WTC11 (cell line): ENCODE measurements around the gene WDFY4.

ENCODE experiments used
- FOXJ3 ChIP-seq: sonication (generic); formaldehyde crosslinking; IDR thresholded peaks from 2 replicates; pipeline ENCODE4 v1.9.0; 2021; ENCODE audit warnings: missing genetic modification reagents, mild to moderate bottlenecking, borderline replicate concordance
- JUN ChIP-seq: sonication (generic); formaldehyde crosslinking; IDR thresholded peaks from 2 replicates; pipeline ENCODE4 v1.8.0; 2023; ENCODE audit warnings: mild to moderate bottlenecking, missing genetic modification reagents
- RORB ChIP-seq: fragments of 250-450 bp; sonication (Bioruptor Pico); IDR thresholded peaks from 2 replicates; pipeline ENCODE4 v1.9.0; 2021; ENCODE audit warnings: mild to moderate bottlenecking
- ZBTB21 ChIP-seq: sonication (generic); formaldehyde crosslinking; IDR thresholded peaks from 2 replicates; pipeline ENCODE4 v1.8.1; 2023; ENCODE audit warnings: mild to moderate bottlenecking, missing genetic modification reagents, borderline replicate concordance
- ZNF138 ChIP-seq: sonication (generic); formaldehyde crosslinking; conservative IDR thresholded peaks from 2 replicates; pipeline ENCODE4 v1.8.1; 2022; ENCODE audit warnings: mild to moderate bottlenecking, moderate library complexity, missing genetic modification reagents
- TF ChIP-seq, protein P1 (sequence below): fragments of 200-600 bp; IDR thresholded peaks from 2 replicates; pipeline ENCODE4 v1.8.0; 2022; ENCODE audit warnings: antibody characterized with exemption
- TF ChIP-seq, protein P2 (sequence below): sonication (generic); formaldehyde crosslinking; IDR thresholded peaks from 2 replicates; pipeline ENCODE4 v1.8.1; 2023; ENCODE audit warnings: mild to moderate bottlenecking, missing genetic modification reagents
- TF ChIP-seq, protein P3 (sequence below): sonication (generic); formaldehyde crosslinking; IDR thresholded peaks from 2 replicates; pipeline ENCODE4 v1.8.1; 2023; ENCODE audit warnings: mild to moderate bottlenecking, missing genetic modification reagents, moderate library complexity
- TF ChIP-seq, protein P4 (sequence below): sonication (generic); formaldehyde crosslinking; IDR thresholded peaks from 2 replicates; pipeline ENCODE4 v1.8.0; 2022; ENCODE audit warnings: mild to moderate bottlenecking, missing genetic modification reagents
- TF ChIP-seq, protein P5 (sequence below): sonication (generic); formaldehyde crosslinking; IDR thresholded peaks from 2 replicates; pipeline ENCODE4 v1.8.0; 2022; ENCODE audit warnings: mild to moderate bottlenecking, missing genetic modification reagents
- TF ChIP-seq, protein P6 (sequence below): sonication (generic); formaldehyde crosslinking; IDR thresholded peaks from 2 replicates; pipeline ENCODE4 v1.8.0; 2022; ENCODE audit warnings: mild to moderate bottlenecking, missing genetic modification reagents

DNA sequence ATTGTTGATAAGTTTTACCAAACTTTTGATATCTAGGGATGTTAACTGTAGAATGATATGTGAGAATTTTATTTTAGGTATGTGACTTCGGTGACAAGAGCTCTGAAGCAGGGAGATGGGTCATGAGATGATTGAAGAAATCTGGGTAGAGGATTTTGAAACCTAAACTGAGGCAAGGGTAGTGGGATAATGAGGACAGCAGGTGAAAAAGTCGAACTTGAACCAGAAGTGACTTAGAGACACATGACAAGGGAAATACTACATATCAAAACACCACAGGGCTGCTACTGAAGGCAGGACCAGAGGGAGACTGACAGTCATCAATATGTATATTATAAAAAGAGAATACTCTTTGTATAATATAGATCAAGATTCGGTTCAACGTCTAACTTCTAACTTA, 113.2 kb downstream of the WDFY4 start:
- TF ChIP-seq ZBTB21 (CRISPR knock-in tag) = no peak
- no peak for TF ChIP-seq JUN (CRISPR knock-in tag)
- TF ChIP-seq, protein P1, sequence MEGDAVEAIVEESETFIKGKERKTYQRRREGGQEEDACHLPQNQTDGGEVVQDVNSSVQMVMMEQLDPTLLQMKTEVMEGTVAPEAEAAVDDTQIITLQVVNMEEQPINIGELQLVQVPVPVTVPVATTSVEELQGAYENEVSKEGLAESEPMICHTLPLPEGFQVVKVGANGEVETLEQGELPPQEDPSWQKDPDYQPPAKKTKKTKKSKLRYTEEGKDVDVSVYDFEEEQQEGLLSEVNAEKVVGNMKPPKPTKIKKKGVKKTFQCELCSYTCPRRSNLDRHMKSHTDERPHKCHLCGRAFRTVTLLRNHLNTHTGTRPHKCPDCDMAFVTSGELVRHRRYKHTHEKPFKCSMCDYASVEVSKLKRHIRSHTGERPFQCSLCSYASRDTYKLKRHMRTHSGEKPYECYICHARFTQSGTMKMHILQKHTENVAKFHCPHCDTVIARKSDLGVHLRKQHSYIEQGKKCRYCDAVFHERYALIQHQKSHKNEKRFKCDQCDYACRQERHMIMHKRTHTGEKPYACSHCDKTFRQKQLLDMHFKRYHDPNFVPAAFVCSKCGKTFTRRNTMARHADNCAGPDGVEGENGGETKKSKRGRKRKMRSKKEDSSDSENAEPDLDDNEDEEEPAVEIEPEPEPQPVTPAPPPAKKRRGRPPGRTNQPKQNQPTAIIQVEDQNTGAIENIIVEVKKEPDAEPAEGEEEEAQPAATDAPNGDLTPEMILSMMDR = no peak
- TF ChIP-seq, protein P2, sequence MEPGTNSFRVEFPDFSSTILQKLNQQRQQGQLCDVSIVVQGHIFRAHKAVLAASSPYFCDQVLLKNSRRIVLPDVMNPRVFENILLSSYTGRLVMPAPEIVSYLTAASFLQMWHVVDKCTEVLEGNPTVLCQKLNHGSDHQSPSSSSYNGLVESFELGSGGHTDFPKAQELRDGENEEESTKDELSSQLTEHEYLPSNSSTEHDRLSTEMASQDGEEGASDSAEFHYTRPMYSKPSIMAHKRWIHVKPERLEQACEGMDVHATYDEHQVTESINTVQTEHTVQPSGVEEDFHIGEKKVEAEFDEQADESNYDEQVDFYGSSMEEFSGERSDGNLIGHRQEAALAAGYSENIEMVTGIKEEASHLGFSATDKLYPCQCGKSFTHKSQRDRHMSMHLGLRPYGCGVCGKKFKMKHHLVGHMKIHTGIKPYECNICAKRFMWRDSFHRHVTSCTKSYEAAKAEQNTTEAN (CRISPR knock-in tag) = no peak
- TF ChIP-seq, protein P3, sequence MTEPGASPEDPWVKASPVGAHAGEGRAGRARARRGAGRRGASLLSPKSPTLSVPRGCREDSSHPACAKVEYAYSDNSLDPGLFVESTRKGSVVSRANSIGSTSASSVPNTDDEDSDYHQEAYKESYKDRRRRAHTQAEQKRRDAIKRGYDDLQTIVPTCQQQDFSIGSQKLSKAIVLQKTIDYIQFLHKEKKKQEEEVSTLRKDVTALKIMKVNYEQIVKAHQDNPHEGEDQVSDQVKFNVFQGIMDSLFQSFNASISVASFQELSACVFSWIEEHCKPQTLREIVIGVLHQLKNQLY = no peak
- TF ChIP-seq, protein P4, sequence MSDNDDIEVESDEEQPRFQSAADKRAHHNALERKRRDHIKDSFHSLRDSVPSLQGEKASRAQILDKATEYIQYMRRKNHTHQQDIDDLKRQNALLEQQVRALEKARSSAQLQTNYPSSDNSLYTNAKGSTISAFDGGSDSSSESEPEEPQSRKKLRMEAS (CRISPR knock-in tag) = no peak
- no peak for TF ChIP-seq FOXJ3 (CRISPR knock-in tag)
- TF ChIP-seq RORB (CRISPR knock-in tag) = no peak
- TF ChIP-seq, protein P5, sequence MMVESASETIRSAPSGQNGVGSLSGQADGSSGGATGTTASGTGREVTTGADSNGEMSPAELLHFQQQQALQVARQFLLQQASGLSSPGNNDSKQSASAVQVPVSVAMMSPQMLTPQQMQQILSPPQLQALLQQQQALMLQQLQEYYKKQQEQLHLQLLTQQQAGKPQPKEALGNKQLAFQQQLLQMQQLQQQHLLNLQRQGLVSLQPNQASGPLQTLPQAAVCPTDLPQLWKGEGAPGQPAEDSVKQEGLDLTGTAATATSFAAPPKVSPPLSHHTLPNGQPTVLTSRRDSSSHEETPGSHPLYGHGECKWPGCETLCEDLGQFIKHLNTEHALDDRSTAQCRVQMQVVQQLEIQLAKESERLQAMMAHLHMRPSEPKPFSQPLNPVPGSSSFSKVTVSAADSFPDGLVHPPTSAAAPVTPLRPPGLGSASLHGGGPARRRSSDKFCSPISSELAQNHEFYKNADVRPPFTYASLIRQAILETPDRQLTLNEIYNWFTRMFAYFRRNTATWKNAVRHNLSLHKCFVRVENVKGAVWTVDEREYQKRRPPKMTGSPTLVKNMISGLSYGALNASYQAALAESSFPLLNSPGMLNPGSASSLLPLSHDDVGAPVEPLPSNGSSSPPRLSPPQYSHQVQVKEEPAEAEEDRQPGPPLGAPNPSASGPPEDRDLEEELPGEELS (CRISPR knock-in tag) = no peak
- TF ChIP-seq ZNF138 (CRISPR knock-in tag) = no peak
- TF ChIP-seq, protein P6, sequence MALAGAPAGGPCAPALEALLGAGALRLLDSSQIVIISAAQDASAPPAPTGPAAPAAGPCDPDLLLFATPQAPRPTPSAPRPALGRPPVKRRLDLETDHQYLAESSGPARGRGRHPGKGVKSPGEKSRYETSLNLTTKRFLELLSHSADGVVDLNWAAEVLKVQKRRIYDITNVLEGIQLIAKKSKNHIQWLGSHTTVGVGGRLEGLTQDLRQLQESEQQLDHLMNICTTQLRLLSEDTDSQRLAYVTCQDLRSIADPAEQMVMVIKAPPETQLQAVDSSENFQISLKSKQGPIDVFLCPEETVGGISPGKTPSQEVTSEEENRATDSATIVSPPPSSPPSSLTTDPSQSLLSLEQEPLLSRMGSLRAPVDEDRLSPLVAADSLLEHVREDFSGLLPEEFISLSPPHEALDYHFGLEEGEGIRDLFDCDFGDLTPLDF (CRISPR knock-in tag) = no peak
